ENCODE data around the gene FHOD3. TPM values are rescaled to one million over a fixed set of nuclear protein-coding genes. Genes with fewer than 3 reads are reported as not detected.

The FHOD3 gene
- total and polyA plus RNA-seq, 5 donors from 2014 or later: not detected

DNA sequence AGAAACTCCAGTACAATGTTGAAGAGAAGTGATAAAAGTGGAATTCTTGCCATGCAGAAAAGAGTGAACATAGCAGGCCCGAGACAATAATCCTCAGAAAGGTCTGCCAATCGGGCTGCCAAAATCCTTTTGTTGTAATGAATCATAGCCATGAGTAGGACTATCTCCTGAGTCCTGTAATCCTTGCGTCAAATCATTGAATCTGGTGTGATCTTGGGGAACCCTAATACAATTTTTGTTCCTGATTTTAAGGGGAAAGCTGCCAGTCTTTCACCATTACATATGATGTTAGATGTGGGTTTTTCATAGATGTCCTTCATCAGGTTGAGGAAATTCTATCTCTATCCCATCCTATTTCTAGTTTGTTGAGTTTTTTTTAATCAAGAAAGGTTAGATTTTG, 529.0 kb downstream of the FHOD3 start:
- H3K27ac ChIP-seq (ENCODE audit: insufficient read depth, low read length, poor library complexity, severe bottlenecking): no peak overlapping the region
- H3K27me3 Mint-ChIP-seq: no peaks in the 10 kb centered on the region
- H3K4me1 Mint-ChIP-seq: peaks cover 30 to 56% (median 43%) of the 10 kb centered on the region in 4 donors
- peak overlapping the region in 2 of 4 donors; percentile 43 to 98 for H3K4me3 Mint-ChIP-seq
- DNase-seq (no peak), ATAC-seq (ENCODE audit: low read depth in 2 of 2) (no peak)
- peaks cover 11% of the 10 kb centered on the region for H3K36me3 Mint-ChIP-seq
- H3K4me3 ChIP-seq (ENCODE audit: low read depth, low read length): peak overlapping the region; percentile 11
- peaks cover 3% of the 10 kb centered on the region for H3K36me3 ChIP-seq (ENCODE audit: control insufficient read depth, insufficient read depth, low read length)
- peaks cover 29% of the 10 kb centered on the region for H3K4me1 ChIP-seq (ENCODE audit: control insufficient read depth, insufficient read depth, low read length, poor library complexity, severe bottlenecking)
- no peaks in the 10 kb centered on the region for H3K9me3 ChIP-seq (ENCODE audit: control insufficient read depth in 2 of 2, low read length in 2 of 2)
- H3K27ac Mint-ChIP-seq: no peak overlapping the region
- H3K9me3 Mint-ChIP-seq: peaks cover 0 to 2% (median 0%) of the 10 kb centered on the region in 7 donors
- H3K27me3 ChIP-seq (ENCODE audit: control insufficient read depth, insufficient read depth, low read length): no peaks in the 10 kb centered on the region

- Histone ChIP-seq H3K36me3 (ENCODE audit: control insufficient read depth, insufficient read depth, low read length) (peaks cover under 1% of the 10 kb centered on the region), H3K27me3 (ENCODE audit: control insufficient read depth, insufficient read depth, low read length) (no peaks in the 10 kb centered on the region), H3K9me3 (ENCODE audit: control insufficient read depth in 2 of 2, low read length in 2 of 2) (no peaks in the 10 kb centered on the region), H3K27ac (ENCODE audit: insufficient read depth, low read length, poor library complexity, severe bottlenecking) (peak overlapping the region; percentile 78), H3K4me1 (ENCODE audit: control insufficient read depth, insufficient read depth, low read length, poor library complexity, severe bottlenecking) (peaks cover 29% of the 10 kb centered on the region), H3K4me3 (ENCODE audit: low read depth, low read length) (peak overlapping the region; percentile 90)
- H3K9me3 Mint-ChIP-seq: peaks cover 0 to 2% (median 0%) of the 10 kb centered on the region in 7 donors
- H3K4me3 Mint-ChIP-seq: peak overlapping the region; percentile 93 to 98 (median 96)
- H3K27me3 Mint-ChIP-seq: no peaks in the 10 kb centered on the region
- ATAC-seq (ENCODE audit: low read depth in 2 of 2) (no peak), DNase-seq (peak in 1 of 3 donors; percentile 12)
- H3K27ac Mint-ChIP-seq: peak overlapping the region; percentile 92 to 96 (median 94)
- peaks cover 7% of the 10 kb centered on the region for H3K36me3 Mint-ChIP-seq
- peaks cover 33 to 57% (median 42%) of the 10 kb centered on the region in 4 donors for H3K4me1 Mint-ChIP-seq
Observed at GRCh38 chr18:36828157-36828629, 530.7 kb downstream of the FHOD3 start.

GRCh38 chr18:36828630-36829361, 531.3 kb downstream of the FHOD3 start, which contains the start of the genes KIAA1328 and TPGS2:
Gene KIAA1328, plus strand, starts transcription at chr18:36829127. Its CDS starts 12 bp downstream, at chr18:36829139.
Gene TPGS2, minus strand, starts transcription at chr18:36829002. Its CDS starts 235 bp downstream, at chr18:36828767.
- Mint-ChIP-seq H3K4me3 (peak within 1 kb of the TSS; percentile 93 to 98 (median 96)), H3K4me1 (peaks cover 32 to 57% (median 42%) of the 10 kb centered on the region in 4 donors), H3K9me3 (peaks cover 0 to 2% (median 0%) of the 10 kb centered on the region in 7 donors), H3K27me3 (no peaks in the 10 kb centered on the region), H3K27ac (peak within 1 kb of the TSS; percentile 92 to 96 (median 94)), H3K36me3 (peaks cover 7% of the 10 kb centered on the region)
- ATAC-seq (ENCODE audit: low read depth in 2 of 2): peak; percentile 89 to 91
- no peaks in the 10 kb centered on the region for H3K27me3 ChIP-seq (ENCODE audit: control insufficient read depth, insufficient read depth, low read length)
- peak within 1 kb of the TSS; percentile 90 for H3K4me3 ChIP-seq (ENCODE audit: low read depth, low read length)
- H3K4me1 ChIP-seq (ENCODE audit: control insufficient read depth, insufficient read depth, low read length, poor library complexity, severe bottlenecking): peaks cover 29% of the 10 kb centered on the region
- H3K9me3 ChIP-seq (ENCODE audit: control insufficient read depth in 2 of 2, low read length in 2 of 2): no peaks in the 10 kb centered on the region
- peak; percentile 87 to 93 (median 88) for DNase-seq
- no peaks in the 10 kb centered on the region for H3K36me3 ChIP-seq (ENCODE audit: control insufficient read depth, insufficient read depth, low read length)
- H3K27ac ChIP-seq (ENCODE audit: insufficient read depth, low read length, poor library complexity, severe bottlenecking): peak within 1 kb of the TSS; percentile 78

Other genes with a start within 250 kb of the FHOD3 start
- gene RPRD1A, start 230.2 kb upstream of the FHOD3 start, total RNA-seq: 20.3 TPM
- 10 to 100 TPM in 2 of 4 donors, 1 to 10 TPM in 2; 8.2 to 12.1 (median 10.1) TPM for gene RPRD1A, start 230.2 kb upstream of the FHOD3 start, polyA plus RNA-seq
- 13.7 TPM for gene SLC39A6, start 168.4 kb upstream of the FHOD3 start, total RNA-seq
- 10 to 100 TPM; 22.3 to 25.9 (median 24.5) TPM for gene SLC39A6, start 168.4 kb upstream of the FHOD3 start, polyA plus RNA-seq
- 161 TPM for gene ELP2, start 167.8 kb upstream of the FHOD3 start, total RNA-seq
- gene ELP2, start 167.8 kb upstream of the FHOD3 start, polyA plus RNA-seq: 10 to 100 TPM; 71.0 to 96.6 (median 87.5) TPM
- gene MOCOS, start 110.2 kb upstream of the FHOD3 start, total RNA-seq: not detected
- gene MOCOS, start 110.2 kb upstream of the FHOD3 start, polyA plus RNA-seq: under 1 TPM in 1 of 4 donors, not detected in 3; 0.02 TPM